ENCODE measurements around the gene LIMS2.

DNA sequence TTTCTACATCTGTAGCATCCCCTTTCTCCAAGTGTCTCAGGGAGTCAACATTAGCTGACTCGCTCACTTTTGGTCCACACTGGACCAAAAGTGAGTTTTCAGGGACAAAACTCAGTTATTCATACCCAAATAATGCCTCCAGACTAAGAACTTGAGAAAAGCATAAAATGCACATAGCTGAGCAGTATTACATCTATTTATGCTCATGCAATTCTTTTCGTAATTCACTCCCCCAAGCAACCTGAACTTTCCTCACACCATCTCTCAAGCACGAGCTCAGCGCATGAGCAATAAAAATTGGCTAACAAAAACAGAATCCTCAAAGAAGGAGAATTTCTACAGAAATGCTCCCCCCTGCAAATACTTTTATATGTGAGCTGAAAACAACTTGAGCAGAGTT lies 42.9 kb upstream of the LIMS2 start:
- TF ChIP-seq, protein P1, sequence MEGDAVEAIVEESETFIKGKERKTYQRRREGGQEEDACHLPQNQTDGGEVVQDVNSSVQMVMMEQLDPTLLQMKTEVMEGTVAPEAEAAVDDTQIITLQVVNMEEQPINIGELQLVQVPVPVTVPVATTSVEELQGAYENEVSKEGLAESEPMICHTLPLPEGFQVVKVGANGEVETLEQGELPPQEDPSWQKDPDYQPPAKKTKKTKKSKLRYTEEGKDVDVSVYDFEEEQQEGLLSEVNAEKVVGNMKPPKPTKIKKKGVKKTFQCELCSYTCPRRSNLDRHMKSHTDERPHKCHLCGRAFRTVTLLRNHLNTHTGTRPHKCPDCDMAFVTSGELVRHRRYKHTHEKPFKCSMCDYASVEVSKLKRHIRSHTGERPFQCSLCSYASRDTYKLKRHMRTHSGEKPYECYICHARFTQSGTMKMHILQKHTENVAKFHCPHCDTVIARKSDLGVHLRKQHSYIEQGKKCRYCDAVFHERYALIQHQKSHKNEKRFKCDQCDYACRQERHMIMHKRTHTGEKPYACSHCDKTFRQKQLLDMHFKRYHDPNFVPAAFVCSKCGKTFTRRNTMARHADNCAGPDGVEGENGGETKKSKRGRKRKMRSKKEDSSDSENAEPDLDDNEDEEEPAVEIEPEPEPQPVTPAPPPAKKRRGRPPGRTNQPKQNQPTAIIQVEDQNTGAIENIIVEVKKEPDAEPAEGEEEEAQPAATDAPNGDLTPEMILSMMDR (IDR thresholded peaks at IDR 0.05), result no peak
- TF ChIP-seq EP300 (IDR thresholded peaks at IDR 0.05), result no peak

Measured in upper lobe of left lung (tissue), 4 donors.